ENCODE data around the gene ZNF337.

DNA sequence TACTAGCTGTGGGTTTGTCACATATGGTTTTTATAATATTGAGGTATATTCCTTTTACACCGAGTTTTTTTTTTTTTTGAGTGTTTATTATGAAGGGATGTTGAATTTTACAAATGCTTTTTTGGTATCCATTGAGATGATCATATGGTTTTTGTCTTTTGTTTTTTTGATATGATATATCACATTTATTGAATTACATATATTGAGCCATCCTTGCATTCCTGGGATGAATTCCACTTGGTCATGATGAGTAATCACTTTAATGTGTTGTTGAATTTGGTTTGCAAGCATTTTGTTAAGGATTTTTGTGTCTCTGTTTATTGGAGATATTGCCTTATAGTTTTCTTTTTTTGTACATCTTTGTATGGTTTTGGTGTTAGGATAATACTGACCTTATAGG lies 3.3 kb upstream of the ZNF337 start:
- TF ChIP-seq POLR2AphosphoS5 (IDR thresholded peaks at IDR 0.05; ENCODE audit: low read depth, low read length): no peak
- TF ChIP-seq SIN3A (IDR thresholded peaks at IDR 0.05; ENCODE audit: borderline replicate concordance, insufficient read depth, low read length): no peak
